Esophagus (tissue), 2 donors: ENCODE data around the gene APMAP. TPM values are rescaled to one million over a fixed set of nuclear protein-coding genes. Genes with fewer than 3 reads are reported as not detected.

ENCODE experiments used
- H3K27ac ChIP-seq, 2 donors: one replicate each; pipeline ENCODE4 v1.5.1; 2013; ENCODE audit warnings: low read depth in 2 of 2, mild to moderate bottlenecking in 2 of 2, inconsistent platforms in 1 of 2, low read length in 1 of 2, moderate library complexity in 1 of 2
- H3K27me3 ChIP-seq, 2 donors: one replicate each; pipeline ENCODE4 v1.6.1; 2013; ENCODE audit warnings: low read length in 2 of 2, control low read depth in 1 of 2, mild to moderate bottlenecking in 1 of 2; ENCODE audit not compliant: insufficient read depth in 2 of 2, control insufficient read depth in 1 of 2
- H3K36me3 ChIP-seq, 2 donors: one replicate each; pipeline ENCODE4 v1.6.1; 2013; ENCODE audit warnings: low read length in 1 of 2; ENCODE audit not compliant: control insufficient read depth in 2 of 2, insufficient read depth in 2 of 2
- H3K4me1 ChIP-seq, 2 donors: one replicate each; pipeline ENCODE4 v1.6.1; 2013; ENCODE audit warnings: low read length in 1 of 2; ENCODE audit not compliant: control insufficient read depth in 2 of 2, insufficient read depth in 2 of 2
- H3K4me3 ChIP-seq, 2 donors: one replicate each; pipeline ENCODE4 v1.5.1; 2013; ENCODE audit warnings: low read length in 2 of 2, mild to moderate bottlenecking in 2 of 2, low read depth in 1 of 2, moderate library complexity in 1 of 2
- H3K9me3 ChIP-seq, 2 donors: one replicate each; pipeline ENCODE4 v1.6.1; 2013; ENCODE audit warnings: mild to moderate bottlenecking in 2 of 2, low read depth in 1 of 2, low read length in 1 of 2, moderate library complexity in 1 of 2; ENCODE audit not compliant: control insufficient read depth in 2 of 2, insufficient read depth in 1 of 2
- WGBS, 2 donors: extraction: QIAGEN DNeasy Blood & Tissue Kit; methylation state at CpG; one replicate each; pipeline ENCODE4 v1.1.7; 2013; 5-methylcytosine and 5-hydroxymethylcytosine counted together
- polyA plus RNA-seq, 2 donors: library from polyadenylated mRNA; stranded (reverse); fragments of 200-250 nt; gene quantifications; one replicate each; pipeline ENCODE4 v1.2.3, GENCODE V29; 2013
- donor health status: healthy with polysubstance abuse.
- donor health status: Bipolar disorder and iron deficiency.

The APMAP gene, protein sequence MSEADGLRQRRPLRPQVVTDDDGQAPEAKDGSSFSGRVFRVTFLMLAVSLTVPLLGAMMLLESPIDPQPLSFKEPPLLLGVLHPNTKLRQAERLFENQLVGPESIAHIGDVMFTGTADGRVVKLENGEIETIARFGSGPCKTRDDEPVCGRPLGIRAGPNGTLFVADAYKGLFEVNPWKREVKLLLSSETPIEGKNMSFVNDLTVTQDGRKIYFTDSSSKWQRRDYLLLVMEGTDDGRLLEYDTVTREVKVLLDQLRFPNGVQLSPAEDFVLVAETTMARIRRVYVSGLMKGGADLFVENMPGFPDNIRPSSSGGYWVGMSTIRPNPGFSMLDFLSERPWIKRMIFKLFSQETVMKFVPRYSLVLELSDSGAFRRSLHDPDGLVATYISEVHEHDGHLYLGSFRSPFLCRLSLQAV
- polyA plus RNA-seq, result 10 to 100 TPM in 1 of 2 donors, 1 to 10 TPM in 1; 9.6 to 20.5 TPM

DNA sequence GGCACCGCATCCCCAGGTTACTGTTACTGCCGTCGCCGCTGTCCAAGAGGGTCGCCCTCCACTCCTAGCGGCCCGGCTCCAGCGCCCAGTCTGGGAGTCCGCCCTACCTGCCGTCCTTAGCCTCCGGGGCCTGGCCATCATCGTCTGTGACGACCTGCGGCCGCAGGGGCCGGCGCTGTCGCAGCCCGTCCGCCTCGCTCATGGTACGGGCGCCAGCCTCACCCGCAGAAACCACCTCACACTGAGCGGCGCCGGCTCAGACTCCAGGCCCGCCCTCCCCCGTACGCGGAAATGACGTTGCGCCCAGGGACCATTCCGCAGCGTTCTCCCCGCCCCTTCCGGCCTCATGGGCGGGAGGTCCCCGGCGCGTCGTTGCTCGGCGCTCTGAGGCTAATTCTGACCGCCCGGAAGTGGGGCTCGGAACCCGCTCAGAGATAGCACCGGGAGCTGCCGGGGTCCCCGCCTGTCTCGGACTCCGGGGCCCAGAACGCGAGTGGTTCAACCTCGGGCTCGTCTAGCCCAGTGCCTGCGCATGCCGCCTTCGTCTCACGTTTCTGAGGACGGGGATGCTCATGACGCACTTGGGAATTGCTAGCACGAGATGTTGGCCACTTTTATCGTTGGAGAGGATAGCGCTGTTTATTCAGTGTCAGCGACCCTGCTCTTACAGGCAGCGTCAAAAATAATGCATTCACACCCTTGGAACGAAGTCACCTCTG, at the start of gene APMAP:
Gene APMAP (minus strand): TSS at position 265 of the 719 bp plus-strand sequence. CDS start 63 bp downstream, at position 202.
- WGBS, 2 donors, result 0% methylated on average over 68 to 69 of the region's 69 CpGs
- Histone ChIP-seq H3K27ac (peak within 1 kb of the TSS; percentile 87 to 97), H3K9me3 (no peaks in the 10 kb centered on the region), H3K4me1 (peaks cover 3 to 4% of the 10 kb centered on the region in 2 donors), H3K4me3 (peak within 1 kb of the TSS; percentile 72 to 73), H3K36me3 (no peaks in the 10 kb centered on the region), H3K27me3 (no peaks in the 10 kb centered on the region)

DNA sequence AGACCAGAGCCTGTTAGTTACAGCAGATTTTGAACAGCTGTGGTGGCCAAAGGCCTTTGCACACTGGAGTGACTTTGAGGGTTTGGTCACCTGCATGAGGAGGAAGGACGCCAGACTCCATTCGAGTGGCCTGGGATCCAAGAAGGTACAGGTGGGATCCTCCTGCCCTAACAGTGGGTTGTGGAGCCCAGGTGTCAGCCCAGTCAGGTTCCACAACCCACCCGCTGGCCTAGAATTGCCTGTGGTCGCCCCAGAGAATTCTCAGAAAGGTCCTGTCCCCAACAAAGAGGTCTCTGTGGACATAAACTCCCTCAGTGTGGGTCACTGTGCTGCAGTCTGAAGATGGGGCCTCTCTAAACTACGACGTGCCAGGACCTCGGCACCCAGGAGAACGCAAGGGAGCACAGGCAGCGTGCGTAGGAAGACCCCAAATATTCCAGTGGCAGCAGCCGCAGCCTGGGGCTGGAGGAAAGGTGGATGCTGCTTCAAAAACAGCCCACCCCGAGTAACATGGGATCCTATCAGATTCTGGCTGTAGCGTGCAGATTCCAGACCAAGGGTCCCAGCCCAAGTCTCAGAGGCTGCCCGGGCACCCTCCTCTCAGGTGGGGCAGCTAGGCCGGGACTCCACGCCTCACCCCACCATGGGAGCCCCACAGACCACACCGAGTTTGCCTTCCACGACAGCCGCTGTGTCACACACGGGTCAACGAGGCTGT, 49.4 kb upstream of the APMAP start:
- H3K4me1 ChIP-seq, result peaks cover 29 to 52% of the 10 kb centered on the region in 2 donors
- no peak overlapping the region for H3K4me3 ChIP-seq
- H3K27me3 ChIP-seq, result no peaks in the 10 kb centered on the region
- WGBS, 2 donors, result 90 to 92% methylated on average over 21 of the region's 21 CpGs
- H3K9me3 ChIP-seq, result no peaks in the 10 kb centered on the region
- H3K27ac ChIP-seq, result peak overlapping the region; percentile 51 to 75
- H3K36me3 ChIP-seq, result peaks cover 0 to 11% of the 10 kb centered on the region in 2 donors

DNA sequence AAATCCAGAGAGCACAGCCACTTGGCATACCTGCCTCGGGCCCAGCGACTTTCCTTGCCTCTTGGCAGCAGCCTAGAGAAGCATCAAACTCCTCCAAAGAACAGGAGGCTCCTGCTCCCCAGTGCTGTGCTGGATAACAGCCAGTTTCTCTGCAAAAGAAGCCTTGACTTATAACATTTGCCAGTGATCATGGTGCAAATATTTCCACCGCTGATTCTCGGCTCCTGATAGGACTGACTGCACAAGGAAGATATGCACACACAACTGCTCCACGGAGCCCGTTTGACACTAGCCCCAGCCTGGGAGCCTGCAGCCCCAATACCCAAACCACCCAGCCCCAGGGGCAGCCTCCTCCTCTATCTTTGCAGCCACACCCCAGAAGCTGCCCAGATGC, 47.9 kb upstream of the APMAP start:
- Histone ChIP-seq H3K4me1 (peaks cover 28 to 48% of the 10 kb centered on the region in 2 donors), H3K9me3 (no peaks in the 10 kb centered on the region), H3K27ac (peak overlapping the region; percentile 82 to 89), H3K36me3 (peaks cover 0 to 2% of the 10 kb centered on the region in 2 donors), H3K27me3 (no peaks in the 10 kb centered on the region), H3K4me3 (no peak overlapping the region)
- WGBS, 2 donors, result 15 to 20% methylated on average over 6 of the region's 6 CpGs

DNA sequence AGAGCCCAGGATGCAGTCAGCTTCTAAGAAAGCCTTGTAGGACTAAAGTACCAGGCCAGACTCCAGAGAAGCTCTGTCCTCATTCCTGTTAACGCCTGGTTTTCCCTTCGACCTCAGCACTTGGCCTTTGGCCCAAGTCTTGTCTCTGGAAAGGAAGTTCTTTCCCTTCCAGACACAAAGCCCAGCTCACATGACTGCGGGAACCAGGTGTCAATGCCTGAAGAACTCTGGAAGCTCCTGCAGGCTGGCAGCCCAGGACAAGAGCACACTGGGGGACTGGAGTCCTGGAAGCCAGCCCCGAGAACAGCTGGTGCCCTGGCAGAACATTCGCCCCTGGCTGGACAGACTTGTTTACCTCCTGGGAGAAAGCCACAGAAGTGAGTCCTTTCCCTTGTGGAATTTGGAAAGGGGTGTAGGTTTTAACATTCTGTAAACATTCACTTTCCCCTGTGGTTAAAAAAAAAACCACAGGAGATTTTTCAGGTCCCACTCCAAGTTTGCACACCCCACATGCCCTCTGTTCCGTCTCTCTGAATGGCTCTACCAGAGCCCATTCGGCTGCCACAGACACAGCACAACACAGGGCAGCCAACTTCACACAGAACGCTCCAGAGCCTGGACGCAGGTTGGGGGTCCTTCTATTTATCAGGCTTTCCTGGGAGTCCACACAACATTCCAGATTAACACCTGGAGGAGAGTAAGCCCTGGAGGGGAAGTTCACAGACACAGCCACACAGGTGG, 47.3 kb upstream of the APMAP start:
- no peak overlapping the region for H3K4me3 ChIP-seq
- no peaks in the 10 kb centered on the region for H3K36me3 ChIP-seq
- peak overlapping the region; percentile 82 to 89 for H3K27ac ChIP-seq
- no peaks in the 10 kb centered on the region for H3K9me3 ChIP-seq
- H3K27me3 ChIP-seq, result no peaks in the 10 kb centered on the region
- peaks cover 26 to 45% of the 10 kb centered on the region in 2 donors for H3K4me1 ChIP-seq
- 14 to 15% methylated on average over 9 of the region's 9 CpGs for WGBS, 2 donors

DNA sequence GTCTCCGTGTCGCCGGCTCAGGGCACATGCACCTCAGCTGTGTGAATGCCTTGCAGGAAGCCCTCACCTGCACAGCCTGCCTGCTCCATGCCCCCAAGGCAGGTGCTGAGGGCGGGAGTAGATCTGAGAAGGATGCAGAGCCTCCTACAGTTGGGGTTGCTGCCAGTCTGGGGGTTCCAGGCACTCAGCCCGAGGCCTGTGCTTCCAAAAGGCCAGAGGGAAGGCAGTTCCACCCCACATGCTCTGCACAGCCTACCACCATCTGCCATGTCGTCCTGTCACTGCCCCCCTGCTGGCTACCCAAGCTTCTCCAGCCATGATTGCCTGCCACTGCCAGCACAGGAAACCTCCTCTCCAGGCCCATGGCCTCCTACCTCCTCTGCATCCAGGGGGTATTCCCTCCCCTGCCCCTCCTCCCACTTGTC, 46.1 kb upstream of the APMAP start:
- Histone ChIP-seq H3K27ac (peak overlapping the region; percentile 74 to 82), H3K36me3 (no peaks in the 10 kb centered on the region), H3K4me3 (no peak overlapping the region), H3K4me1 (peaks cover 22 to 43% of the 10 kb centered on the region in 2 donors), H3K9me3 (no peaks in the 10 kb centered on the region), H3K27me3 (no peaks in the 10 kb centered on the region)
- 71 to 83% methylated on average over 6 of the region's 6 CpGs for WGBS, 2 donors

DNA sequence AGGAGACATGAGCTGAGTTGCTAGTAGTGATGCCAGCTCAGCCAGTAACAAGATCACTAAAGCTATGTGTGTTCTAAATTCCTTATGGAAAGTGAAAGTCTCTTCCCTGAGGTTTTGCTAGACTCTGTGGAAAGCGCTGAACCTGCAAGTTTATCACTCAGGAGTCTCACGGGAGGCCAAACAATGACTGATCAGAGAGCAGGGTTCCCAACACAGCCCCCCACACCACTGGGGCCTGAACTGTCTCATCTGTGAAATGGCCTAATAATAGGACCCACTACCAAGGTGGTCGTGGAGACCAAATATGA, 45.5 kb upstream of the APMAP start:
- Histone ChIP-seq H3K4me1 (peaks cover 20 to 37% of the 10 kb centered on the region in 2 donors), H3K27ac (peak overlapping the region; percentile 56 to 82), H3K4me3 (no peak overlapping the region), H3K27me3 (no peaks in the 10 kb centered on the region), H3K9me3 (no peaks in the 10 kb centered on the region), H3K36me3 (no peaks in the 10 kb centered on the region)
- 51 to 53% methylated on average over 3 of the region's 3 CpGs for WGBS, 2 donors

DNA sequence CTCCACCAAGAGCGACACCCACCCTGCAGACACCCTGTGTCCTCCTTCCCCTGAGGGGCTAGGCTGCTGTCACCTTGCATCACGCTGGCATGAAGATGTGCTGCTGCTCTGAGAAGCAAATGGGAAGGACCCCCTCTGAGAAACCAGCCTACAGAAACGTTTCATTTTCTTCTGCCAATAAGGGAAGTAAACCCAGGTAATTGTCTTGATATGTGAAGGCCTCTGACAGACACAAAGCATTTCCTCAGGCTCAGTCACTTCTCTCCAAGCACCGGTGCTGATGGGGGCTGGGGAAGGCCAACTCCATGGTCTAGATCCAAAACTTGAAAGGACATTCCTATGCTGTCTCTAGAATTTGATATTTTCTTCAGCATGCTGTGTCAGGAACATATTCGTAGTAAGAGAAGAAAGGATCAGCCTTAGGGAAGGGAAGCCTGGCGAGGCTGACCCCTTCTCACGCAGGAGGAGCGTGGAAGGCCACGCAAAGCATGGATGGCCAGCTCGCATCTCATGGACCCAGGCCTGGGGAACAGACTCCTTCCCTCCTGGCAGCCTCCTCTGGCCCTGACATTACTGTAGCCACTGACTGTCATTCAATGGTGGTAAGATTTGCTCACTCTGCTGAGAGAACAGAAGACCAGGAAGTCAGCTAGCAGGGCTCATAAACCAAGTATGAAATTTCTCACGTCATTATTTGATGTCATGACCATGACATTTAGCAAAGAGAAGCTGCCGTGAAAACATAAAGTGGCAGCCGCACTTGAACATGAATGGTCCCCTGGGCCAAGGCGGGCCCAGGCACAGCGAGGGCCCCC, 44.9 kb upstream of the APMAP start:
- WGBS, 2 donors, result 66 to 73% methylated on average over 15 of the region's 15 CpGs
- Histone ChIP-seq H3K36me3 (no peaks in the 10 kb centered on the region), H3K27ac (peak overlapping the region; percentile 37 to 56), H3K9me3 (no peaks in the 10 kb centered on the region), H3K4me3 (no peak overlapping the region), H3K4me1 (peaks cover 23 to 36% of the 10 kb centered on the region in 2 donors), H3K27me3 (no peaks in the 10 kb centered on the region)

DNA sequence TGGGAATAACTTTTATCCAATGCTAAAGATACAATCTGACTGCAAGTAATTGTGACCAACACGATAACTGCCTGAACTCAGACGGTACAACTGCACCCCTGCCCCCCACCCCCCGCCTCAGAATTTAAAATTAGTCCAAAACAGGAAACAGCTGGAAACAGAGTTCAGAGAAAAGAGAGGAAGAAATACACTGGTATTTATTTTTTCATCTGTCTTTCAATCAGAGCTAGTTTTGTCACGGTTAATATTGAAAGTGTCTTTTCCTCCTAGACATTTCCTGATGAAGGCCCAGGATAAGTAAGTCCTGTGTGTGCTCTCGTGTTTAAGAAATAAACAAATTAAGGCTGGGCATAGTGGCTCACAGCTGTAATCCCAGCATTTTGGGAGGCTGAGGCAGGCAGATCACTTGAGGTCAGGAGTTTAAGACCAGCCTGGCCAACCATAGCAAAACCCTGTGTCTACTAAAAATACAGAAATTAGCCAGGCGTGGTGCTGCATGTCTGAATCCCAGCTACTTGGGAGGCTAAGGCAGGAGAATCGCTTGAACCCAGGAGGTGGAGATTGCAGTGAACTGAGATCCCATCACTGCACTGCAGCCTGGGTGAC, 43.9 kb upstream of the APMAP start:
- Histone ChIP-seq H3K27ac (no peak overlapping the region), H3K4me1 (peaks cover 22 to 35% of the 10 kb centered on the region in 2 donors), H3K9me3 (no peaks in the 10 kb centered on the region), H3K27me3 (no peaks in the 10 kb centered on the region), H3K4me3 (no peak overlapping the region), H3K36me3 (peaks cover 0 to 2% of the 10 kb centered on the region in 2 donors)
- WGBS, 2 donors, result 52 to 53% methylated on average over 7 of the region's 7 CpGs
